ENCODE measurements around the gene IRF2BP2. TPM values are rescaled to one million over a fixed set of nuclear protein-coding genes. Genes with fewer than 3 reads are reported as not detected.

Gene IRF2BP2
- total RNA-seq, 1 donor from 2014 or later = 80.3 TPM

DNA sequence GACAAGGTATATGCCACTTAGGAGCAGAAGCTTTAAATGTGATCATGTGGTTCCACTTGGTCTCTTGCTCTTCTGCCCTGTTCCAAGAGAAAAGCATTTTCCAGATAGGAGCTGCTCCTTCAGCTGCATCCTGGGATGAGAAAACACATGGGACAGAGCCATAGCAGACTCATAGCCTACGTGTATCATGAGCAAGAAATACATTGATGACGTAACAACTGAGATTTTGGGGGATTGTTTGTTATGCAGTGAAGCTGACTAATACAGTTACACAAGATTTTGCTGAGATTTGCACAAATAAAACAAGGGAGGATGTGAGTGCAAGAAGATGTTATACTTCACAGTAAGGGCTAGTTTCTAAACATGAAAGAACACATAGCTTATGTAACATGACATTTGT is 36.0 kb upstream of the IRF2BP2 start:
- H3K27me3 ChIP-seq (ENCODE audit: control insufficient read depth, insufficient read depth, low read length) = no peaks in the 10 kb centered on the region
- DNase-seq (ENCODE audit: low read depth) (no peak), FAIRE-seq (no peak)
- TF ChIP-seq, protein P1, sequence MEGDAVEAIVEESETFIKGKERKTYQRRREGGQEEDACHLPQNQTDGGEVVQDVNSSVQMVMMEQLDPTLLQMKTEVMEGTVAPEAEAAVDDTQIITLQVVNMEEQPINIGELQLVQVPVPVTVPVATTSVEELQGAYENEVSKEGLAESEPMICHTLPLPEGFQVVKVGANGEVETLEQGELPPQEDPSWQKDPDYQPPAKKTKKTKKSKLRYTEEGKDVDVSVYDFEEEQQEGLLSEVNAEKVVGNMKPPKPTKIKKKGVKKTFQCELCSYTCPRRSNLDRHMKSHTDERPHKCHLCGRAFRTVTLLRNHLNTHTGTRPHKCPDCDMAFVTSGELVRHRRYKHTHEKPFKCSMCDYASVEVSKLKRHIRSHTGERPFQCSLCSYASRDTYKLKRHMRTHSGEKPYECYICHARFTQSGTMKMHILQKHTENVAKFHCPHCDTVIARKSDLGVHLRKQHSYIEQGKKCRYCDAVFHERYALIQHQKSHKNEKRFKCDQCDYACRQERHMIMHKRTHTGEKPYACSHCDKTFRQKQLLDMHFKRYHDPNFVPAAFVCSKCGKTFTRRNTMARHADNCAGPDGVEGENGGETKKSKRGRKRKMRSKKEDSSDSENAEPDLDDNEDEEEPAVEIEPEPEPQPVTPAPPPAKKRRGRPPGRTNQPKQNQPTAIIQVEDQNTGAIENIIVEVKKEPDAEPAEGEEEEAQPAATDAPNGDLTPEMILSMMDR (IDR thresholded peaks at IDR 0.05; ENCODE audit: insufficient read depth, low read length, severe bottlenecking) = no peak
- H3K36me3 ChIP-seq (ENCODE audit: control insufficient read depth, insufficient read depth, low read length) = no peaks in the 10 kb centered on the region
- no peak overlapping the region for H3K4me3 ChIP-seq (ENCODE audit: low read depth, low read length)

DNA sequence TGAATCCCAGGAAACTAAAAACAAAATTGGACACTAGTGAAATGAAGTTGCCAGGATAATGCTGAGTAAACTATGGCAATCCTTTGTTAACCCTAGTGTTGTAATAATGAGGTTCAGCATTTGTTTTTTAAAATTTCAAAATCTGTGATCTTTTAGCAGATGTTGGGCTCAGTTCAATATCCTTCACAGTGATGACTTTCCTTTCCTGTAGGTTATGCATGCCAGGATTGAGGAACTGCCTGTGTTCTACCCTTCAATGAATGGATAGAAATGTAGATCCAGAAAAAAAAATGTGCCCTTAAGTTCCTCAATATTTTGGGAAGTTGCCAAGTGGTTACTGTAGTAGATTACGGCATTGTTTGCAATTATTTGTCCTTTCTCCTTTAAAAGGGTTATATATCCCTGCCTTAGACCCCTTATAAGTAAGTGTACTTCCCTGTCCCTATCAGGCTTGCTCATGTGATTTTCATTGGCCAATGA is 35.5 kb upstream of the IRF2BP2 start:
- TF ChIP-seq, protein P1 (IDR thresholded peaks at IDR 0.05; ENCODE audit: insufficient read depth, low read length, severe bottlenecking) = no peak
- no peak overlapping the region for H3K4me3 ChIP-seq (ENCODE audit: low read depth, low read length)
- H3K36me3 ChIP-seq (ENCODE audit: control insufficient read depth, insufficient read depth, low read length) = no peaks in the 10 kb centered on the region
- no peaks in the 10 kb centered on the region for H3K27me3 ChIP-seq (ENCODE audit: control insufficient read depth, insufficient read depth, low read length)
- DNase-seq (ENCODE audit: low read depth) = no peak
- no peak for FAIRE-seq

DNA sequence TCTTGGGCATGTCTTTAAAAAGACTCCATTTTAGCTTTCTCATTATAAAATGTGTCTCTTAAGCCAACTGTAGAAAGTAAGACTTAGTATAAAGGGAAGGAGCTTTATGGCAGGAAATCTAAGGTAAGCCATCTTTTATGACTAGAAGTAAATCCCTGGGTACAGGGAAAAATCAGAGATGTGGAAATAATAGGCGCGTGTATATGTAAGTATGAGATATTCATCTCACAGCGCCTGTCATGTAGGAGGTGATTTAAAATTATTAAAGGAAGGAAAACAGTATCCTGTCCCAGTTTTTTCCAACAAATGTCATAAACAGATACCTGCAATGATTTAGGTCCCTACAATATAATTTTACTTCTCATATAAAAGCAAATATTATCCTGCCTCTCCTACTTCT is 35.0 kb upstream of the IRF2BP2 start:
- Histone ChIP-seq H3K27me3 (ENCODE audit: control insufficient read depth, insufficient read depth, low read length) (no peaks in the 10 kb centered on the region), H3K4me3 (ENCODE audit: low read depth, low read length) (no peak overlapping the region), H3K36me3 (ENCODE audit: control insufficient read depth, insufficient read depth, low read length) (no peaks in the 10 kb centered on the region)
- no peak for FAIRE-seq
- DNase-seq (ENCODE audit: low read depth) = no peak
- TF ChIP-seq, protein P1 (IDR thresholded peaks at IDR 0.05; ENCODE audit: insufficient read depth, low read length, severe bottlenecking) = no peak

DNA sequence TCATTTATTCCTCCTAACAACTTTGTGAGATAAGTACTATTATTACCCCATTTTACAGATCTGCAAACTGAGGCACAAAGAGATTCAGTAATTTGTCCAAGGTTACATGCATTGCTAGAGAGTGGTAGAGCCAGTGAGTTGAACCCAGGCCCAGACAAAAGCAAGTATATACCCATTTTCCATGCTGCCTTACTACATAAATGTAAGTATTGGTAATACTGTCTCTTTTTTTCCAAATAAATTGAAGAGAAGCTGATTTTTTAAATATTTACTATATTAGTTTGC is 33.8 kb upstream of the IRF2BP2 start:
- TF ChIP-seq, protein P1 (IDR thresholded peaks at IDR 0.05; ENCODE audit: insufficient read depth, low read length, severe bottlenecking) = no peak

DNA sequence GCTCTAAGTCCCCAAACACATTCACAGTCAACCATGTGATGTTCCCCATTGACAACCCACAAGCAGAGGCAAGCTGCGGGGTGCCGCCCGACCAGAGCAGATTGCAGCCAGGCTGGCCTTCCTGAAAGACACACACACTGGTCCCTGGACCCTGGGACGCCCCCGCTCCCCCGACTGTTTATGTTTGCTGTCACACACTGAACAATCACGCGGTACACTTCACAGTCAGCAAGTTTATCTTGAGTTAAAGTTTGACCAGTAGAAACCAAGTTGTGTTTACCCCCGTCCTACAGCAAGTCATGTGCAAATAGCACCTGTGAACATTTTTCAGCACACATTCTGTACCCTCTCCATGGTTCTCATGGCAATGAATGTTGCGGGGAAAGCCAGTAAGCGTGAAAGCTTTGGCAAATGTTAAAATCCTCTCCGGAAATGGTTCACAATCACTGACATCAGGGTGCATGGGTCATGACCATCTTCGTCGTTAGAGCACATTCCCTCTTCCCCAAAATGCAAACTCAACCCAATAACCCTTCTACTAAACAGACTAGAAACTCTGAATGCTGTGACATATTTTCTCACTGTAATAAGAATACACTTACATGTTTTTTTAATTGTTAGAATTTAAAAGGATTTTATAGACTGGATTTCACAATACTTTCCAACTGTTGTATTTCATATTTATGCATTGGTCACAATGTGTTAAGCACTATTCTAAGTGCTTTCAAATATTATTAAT is 33.3 kb upstream of the IRF2BP2 start:
- no peak for DNase-seq (ENCODE audit: low read depth)
- H3K4me3 ChIP-seq (ENCODE audit: low read depth, low read length) = no peak overlapping the region
- FAIRE-seq = no peak
- no peaks in the 10 kb centered on the region for H3K36me3 ChIP-seq (ENCODE audit: control insufficient read depth, insufficient read depth, low read length)
- H3K27me3 ChIP-seq (ENCODE audit: control insufficient read depth, insufficient read depth, low read length) = no peaks in the 10 kb centered on the region
- TF ChIP-seq, protein P1 (IDR thresholded peaks at IDR 0.05; ENCODE audit: insufficient read depth, low read length, severe bottlenecking) = no peak

More for the DNA sequence above, 33.8 kb upstream of the IRF2BP2 start:
- Histone ChIP-seq H3K27me3 (ENCODE audit: control insufficient read depth, insufficient read depth, low read length) (no peaks in the 10 kb centered on the region), H3K36me3 (ENCODE audit: control insufficient read depth, insufficient read depth, low read length) (no peaks in the 10 kb centered on the region), H3K4me3 (ENCODE audit: low read depth, low read length) (no peak overlapping the region)
- DNase-seq (ENCODE audit: low read depth) (no peak), FAIRE-seq (no peak)

DNA sequence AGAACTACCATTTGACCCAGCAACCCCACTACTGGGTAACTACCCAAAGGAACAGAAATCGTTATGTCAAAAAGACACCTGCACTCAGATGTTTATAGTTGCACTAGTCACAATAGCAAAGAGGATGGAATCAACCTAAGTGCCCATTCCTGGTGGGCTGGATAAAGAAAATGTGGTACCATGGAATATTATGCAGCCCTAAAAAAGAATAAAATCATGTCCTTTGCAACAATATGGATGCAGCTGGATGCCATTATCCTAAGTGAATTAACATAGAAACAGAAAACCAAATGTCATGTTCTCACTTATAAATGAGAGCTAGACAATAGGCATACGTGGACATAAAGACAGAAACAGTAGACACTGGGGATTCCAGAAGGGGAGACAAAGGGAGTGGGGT is 32.5 kb upstream of the IRF2BP2 start:
- no peak for FAIRE-seq
- no peak overlapping the region for H3K4me3 ChIP-seq (ENCODE audit: low read depth, low read length)

More for the DNA sequence above, 32.5 kb upstream of the IRF2BP2 start:
- TF ChIP-seq, protein P1 (IDR thresholded peaks at IDR 0.05; ENCODE audit: insufficient read depth, low read length, severe bottlenecking) = no peak
- no peaks in the 10 kb centered on the region for H3K27me3 ChIP-seq (ENCODE audit: control insufficient read depth, insufficient read depth, low read length)
- no peak for DNase-seq (ENCODE audit: low read depth)
- H3K36me3 ChIP-seq (ENCODE audit: control insufficient read depth, insufficient read depth, low read length) = no peaks in the 10 kb centered on the region

All from bronchial epithelial cell (primary cell).